Measurements from ENCODE around the gene NYNRIN.
"Not testable (repeated sequence)": the region's sequence is repeated elsewhere in the genome, so short reads cannot be mapped to it uniquely, and the experiment has no call there.

The NYNRIN gene

DNA sequence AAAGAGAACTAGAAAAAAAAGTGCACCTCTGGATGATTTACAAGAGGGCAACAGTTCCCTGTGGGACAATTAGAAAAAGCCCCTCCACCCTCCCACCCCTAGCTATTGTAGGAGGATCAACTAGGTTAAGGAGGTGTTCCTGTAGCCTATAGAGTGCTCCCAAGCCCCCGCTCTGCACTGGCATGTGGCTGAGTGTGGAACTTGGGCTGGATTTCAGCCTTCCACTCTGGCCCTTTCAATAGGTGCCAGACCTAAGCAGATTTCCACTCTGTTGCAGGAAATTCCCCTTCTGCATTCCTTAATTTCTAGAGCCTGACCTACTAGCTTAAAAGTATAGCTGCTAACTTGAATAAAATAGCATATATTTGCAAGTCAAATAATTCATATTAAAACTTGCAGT, 28.1 kb upstream of the NYNRIN start:
- DNase-seq = no peak

DNA sequence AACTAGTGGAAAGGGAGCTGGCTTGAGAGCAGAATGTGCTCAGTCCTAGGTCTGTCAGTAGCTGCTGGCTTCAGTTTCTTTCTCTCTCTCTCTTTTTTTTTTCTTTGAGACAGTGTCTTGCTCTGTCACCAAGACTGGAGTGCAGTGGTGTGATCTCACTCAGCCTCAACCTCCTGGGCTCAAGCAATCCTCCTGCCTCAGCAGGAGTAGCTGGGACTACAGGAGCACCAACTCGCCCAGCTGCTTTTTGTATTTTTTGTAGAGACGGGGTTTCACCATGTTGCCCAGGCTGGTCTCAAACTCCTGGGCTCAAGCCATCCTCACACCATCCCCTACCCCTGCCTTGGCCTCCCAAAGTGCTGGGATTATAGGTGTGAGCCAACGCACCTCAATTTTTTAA, 27.2 kb upstream of the NYNRIN start:
- DNase-seq = not testable (repeated sequence)

DNA sequence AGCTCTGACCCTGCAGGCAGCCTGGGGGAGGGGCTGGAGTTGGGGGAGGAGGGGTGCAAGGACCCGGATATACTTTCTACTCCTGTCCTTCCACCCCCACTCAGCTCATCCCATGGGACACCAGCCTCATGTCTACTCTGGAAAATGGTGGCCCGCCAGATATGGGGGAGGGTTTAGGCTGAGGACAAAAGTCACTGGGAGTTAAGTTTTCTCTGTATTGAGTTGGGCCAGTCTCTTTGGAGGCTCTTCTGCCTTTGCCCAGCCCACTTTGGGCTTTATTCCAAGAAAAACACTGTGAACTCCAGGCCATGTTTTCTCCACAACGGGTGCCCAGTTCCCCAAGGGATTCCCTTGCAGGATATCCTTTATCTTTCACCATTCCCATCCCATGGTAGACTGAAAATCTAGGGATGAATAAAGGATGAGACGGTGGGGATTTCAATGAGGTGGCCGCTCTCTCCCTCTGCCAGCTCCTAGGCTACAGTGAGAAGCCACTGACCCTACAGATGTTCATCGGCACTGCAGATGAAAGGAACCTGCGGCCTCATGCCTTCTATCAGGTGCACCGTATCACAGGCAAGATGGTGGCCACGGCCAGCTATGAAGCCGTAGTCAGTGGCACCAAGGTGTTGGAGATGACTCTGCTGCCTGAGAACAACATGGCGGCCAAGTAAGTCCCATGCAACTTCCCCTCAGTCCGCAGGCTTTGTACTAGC, 25.9 kb upstream of the NYNRIN start:
- DNase-seq = no peak

DNA sequence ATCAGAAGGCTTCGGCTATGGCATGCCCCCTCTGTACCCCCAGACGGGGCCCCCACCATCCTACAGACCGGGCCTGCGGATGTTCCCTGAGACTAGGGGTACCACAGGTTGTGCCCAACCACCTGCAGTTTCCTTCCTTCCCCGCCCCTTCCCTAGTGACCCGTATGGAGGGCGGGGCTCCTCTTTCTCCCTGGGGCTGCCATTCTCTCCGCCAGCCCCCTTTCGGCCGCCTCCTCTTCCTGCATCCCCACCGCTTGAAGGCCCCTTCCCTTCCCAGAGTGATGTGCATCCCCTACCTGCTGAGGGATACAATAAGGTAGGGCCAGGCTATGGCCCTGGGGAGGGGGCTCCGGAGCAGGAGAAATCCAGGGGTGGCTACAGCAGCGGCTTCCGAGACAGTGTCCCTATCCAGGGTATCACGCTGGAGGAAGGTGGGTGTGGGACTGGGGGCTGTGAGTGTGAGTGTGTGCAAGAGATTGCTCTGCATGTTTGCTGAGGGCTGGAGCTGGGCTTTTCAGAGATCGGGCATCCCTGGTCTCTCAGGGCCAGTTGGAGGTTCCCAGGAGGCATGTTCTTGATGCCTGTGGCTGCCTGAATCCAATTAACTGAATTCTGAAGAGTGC, 22.2 kb upstream of the NYNRIN start:
- DNase-seq = no peak

DNA sequence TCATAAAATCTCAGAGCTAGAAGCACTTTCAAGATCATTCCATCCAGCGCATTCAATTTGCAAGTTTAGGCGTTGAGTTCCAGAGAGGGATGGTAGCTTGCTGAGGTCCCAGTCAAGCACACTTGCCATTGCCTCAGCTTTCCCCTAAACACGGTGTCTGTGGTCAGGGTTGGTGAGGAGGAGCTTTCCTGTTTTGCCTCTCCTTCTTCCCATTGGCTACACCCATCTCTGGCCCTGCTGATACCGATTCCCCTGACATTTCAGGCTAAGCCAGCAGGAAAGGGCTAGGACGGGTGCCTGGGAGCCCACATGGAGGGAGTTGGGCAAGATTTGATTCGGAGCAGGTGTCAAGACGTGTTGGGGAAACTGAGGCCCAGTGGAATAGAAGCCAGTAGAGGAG, 21.7 kb upstream of the NYNRIN start:
- no peak for DNase-seq

DNA sequence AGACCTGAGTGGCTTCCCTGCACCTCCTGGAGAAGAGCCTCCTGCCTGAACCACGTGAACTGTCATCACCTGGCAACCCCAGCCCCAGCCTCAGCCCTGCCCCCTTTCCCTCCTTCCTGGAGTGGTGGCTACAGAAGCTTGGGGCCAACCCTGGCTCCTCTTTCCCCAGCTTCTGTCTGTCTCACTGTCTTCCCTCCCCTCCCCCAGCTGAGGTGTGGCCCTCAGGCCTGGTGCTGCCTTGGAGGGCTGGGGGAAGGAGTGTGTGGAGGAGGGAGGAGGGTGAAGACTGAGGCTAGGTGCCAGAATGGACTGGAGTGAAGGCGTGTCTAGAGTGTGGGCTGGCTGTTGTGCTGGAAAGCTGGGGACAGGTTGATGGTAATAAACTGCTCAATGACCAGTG, 21.1 kb upstream of the NYNRIN start:
- no peak for DNase-seq

DNA sequence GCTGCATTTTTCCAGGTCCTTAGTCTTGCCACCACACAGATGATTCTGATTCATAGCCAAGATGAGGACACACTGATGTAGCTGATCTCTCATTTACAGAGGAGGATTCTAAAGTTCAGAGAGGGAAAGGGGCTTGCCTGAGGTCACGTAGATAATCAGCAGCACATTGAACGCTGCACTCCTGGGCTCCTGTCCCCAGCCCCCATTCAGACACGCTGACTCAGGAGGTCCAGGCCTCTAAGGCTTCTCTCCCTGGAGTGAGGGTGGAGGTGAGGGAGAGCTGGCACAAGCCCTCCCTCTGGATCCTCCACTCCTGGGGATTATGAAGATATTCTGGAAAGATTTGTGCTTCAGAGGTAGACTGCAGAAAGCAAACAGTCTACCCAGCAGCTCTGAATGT, 20.5 kb upstream of the NYNRIN start:
- no peak for DNase-seq

DNA sequence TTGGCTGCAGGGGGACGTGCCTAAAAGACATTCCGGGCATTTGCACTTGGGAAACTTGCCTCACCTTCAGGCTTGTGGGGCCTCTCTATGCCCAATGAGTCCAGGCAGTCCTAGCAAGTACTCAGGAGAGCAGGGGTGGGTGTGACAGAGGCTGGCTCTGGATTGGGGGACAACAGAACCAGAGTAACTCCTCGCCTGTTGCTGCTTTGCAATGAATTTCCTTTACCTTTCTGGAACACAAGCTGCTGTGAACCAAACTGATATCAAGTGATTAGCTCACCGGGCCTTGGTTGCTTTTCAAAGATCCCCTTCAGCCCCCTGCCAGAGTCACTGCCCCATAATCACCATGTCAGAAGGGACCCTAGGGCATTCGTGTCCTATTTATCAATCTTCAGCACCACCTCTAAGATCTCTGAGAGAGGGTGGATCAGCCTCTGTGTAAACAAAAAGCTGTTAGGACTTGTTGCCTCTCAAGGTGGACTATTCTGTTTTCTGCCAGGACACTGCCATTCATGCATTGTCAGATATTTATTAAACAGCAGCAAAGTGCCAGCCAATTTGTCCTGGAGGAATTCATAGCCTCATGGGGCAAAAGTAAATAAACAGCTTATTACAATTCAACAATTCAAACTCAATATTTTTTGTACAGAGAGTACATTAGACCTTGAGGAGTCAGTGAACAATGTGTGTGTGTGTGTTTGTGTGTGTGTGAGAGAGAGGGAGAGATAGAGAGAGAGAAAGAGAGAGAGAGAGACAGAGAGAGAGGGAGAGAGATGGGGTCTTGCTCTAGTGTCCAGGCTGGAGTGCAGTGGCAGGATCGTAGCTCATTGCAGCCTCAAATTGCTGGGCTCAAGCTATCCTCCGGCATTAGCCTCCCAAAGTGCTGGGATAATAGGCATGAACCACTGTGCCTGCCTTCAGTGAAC, 19.6 kb upstream of the NYNRIN start:
- no peak for DNase-seq

DNA sequence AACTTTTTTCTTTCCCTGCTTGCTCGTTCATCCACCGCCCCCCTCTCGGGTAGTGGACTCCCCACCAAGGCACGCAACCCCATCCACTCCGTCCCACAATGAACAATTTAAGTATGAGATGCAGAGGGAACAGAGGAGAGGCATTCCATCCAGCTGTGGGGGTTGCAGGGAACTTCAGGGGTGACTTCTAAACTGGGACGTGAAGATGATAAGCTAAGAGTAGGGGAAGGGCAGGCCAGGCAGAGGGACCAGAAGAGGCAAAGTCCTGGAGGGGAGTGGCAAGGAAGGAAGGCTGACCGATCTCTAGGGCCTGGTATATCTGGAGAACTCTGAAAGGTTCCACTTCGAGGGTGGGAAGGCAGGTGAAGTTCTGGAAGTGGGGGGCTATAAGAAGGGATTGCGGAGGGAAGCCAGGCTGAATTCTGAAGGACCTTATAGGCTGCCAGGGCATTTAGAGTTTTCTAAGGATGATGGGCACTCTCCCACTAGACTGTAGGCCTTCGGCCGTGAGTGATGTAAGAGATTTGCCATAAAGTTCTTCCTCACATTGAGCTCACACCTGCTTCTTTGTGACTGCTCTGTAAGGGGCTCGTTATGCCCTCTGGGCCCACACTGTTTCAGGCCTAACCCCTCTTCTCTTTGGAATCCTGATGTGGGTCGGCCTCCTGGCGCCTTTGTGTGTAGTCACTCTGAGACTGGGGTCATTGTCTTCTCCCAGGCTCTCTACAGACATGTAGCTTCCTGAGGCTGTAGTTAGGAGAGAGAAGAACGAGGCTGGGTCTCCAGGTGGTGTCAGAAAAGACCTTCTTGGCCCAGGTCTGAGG, 18.7 kb upstream of the NYNRIN start:
- DNase-seq = no peak

DNA sequence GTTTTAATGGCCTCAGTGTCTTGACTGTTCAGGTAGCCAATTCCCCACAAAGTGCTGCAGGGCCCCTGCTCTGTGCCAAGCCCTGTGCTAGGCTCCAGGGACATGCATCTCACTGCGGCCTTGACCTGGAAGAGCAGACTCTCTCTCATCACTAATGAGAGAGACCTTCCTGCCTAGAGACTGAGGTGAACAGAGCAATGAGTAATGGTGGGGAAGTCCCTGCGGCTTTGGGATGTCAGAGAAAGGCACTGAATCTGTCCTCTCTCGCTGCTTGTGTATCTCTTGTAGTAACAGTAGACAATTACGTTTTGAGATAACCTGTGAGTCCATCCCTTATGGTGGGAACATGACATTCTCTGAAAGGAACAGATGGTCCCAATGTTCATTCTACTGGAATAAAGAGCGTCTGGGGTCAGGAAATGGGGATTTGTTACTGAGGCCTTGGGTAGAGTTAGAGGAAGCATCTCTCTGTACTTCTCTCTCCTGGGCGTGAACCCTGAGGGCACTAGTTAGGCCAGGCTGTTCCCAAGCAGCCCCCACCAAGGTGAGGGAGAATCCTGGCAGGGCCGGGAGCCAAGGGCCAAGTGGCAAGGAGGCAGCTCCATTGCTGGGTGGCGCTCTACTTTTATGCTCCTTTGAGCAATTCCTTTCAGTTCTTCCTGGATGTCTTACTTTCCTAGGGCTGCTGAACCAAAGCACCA, 17.3 kb upstream of the NYNRIN start:
- no peak for DNase-seq

DNA sequence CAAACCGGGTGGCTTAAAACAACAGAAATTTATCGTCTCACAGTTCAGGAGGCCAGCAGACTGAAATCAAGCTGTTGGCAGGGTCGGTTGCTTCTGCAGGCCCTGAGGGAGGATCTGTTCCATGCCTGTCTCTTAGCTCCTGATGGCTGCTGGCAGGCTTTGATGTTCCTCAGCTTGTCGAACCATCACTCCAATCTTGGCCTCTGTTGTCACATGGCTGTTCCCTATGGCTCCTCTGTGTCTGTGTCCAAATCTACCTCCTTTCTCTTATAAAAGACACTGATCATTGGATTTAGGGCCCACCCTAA, 16.8 kb upstream of the NYNRIN start:
- no peak for DNase-seq

DNA sequence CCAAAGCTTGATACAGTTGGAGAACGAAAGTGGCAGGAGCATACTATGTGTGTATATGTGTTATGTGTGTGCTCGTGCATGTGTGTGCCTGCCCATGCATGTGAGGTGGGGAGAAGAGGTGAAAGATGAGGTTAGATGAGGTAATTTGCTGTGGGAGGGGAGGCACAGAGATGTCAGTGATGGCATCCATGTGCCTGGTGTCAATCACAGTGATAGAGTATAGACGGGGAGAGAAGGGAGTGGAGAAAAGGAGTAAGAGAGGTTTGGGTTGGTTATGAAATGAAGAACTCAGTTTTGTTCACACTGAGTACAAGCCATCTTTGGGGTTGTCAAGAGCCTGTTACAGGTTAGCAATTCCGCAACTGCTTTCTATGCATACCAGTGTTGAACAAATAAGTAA, 14.6 kb upstream of the NYNRIN start:
- DNase-seq = no peak

DNA sequence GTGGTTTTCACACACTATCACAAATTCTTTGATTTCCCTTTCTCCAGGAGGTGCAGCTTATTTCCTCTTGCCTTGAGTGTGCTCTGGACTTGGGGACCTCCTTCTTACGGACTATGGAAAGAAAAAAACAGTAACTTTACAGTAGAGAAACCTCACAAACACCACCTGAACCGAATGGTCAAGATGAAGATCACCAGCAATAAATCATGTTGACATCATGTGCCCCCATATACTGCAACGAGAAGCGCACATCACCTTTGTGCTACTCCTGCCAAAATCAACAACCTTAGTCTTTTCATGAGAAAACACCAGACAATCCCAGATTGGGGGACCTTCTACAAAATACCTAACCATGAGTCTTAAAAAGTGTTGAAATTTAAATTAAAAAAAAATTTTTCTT, 13.3 kb upstream of the NYNRIN start:
- no peak for DNase-seq

DNA sequence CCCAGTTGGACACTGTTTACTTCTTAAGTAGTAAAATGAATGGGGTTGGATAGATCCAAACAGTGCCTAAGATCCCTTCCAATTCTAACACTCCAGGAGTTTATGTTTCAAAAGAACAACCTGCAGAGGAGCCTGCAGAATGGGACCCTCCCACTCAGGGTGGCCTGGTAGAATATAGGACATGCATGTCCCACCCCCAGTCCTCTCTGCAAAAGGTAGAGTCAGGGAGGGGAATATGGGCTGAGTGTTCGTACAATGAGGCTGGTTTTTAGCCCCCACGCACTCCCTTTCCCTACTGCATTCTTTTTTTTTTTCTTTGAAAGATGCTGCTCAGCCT, 11.8 kb upstream of the NYNRIN start:
- no peak for DNase-seq

DNA sequence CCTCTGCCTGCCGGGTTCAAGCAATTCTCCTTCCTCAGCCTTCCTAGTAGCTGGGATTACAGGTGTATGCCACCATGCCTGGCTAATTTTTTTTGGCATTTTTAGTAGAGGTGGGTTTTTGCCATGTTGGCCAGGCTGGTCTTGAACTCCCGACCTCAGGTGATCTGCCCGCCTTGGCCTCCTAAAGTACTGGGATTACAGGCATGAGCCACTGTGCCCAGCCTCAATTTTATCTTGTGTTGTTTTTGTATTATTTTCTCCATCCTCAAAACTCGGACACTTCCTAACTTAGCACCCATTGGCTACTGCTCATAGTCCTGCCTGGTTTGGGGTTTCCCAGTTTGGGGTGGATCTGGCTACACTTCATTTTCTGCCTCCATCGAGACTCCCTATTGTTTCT, 11.2 kb upstream of the NYNRIN start:
- not testable (repeated sequence) for DNase-seq

DNA sequence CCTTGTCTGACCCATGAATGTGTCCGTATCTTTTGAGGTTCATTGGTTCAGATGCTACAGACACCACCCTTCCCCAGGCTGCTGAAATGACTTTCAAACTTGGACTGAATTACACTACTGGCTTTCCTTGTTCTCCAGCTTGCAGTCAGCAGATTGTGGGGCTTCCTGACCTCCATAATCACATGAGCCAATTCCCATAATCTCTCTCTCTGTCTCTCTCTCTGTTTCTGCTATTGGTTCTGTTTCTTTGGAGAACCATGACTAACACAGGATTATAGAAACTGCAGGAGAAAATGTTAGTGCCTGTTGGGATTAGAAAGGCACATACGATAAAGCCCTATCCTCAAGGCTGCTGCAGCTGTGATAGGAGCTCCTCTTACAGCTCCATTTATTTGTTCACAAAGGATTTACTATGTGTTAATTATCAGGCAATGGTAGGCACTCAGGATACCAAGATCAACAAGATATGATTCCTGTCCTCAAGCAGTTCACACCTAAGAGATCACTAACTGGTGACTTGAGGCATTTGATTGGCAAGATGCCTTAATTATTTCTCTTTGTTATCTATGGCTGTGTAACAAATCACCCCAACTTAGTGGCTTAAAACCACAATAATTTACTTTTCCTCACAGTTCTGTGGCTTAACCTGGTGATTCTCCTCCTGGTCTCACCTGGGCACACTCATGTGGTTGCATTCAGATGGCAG, 10.2 kb upstream of the NYNRIN start:
- no peak for DNase-seq

DNA sequence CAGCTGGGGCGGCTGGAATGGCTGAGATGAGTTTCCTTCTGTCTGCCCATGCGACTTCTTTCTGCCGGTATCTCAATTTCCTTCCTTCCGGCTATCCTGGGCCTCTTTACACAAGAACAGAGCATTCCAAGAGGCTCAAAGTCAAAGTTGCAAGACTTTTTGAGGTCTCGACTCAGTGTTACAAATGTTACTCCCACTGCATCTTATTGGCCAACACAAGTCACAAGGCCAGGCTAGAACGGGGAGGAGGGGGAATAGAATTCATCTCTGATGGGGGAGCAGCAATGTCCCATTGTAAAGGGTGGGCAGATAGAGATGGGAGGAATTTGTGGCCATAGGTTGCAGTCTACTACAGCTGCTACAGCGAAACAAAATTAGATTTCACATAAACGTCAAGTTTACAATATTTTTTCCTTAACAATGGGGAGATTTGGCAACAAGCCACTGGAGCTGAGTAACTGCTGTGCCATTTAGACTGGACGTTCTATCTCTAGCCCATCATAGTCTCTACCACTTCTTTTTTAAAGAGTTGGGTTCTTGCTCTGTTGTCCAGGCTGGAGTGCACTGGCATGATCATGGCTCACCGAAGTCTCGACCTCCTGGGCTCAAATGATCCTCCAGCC, 9.5 kb upstream of the NYNRIN start:
- DNase-seq = no peak

DNA sequence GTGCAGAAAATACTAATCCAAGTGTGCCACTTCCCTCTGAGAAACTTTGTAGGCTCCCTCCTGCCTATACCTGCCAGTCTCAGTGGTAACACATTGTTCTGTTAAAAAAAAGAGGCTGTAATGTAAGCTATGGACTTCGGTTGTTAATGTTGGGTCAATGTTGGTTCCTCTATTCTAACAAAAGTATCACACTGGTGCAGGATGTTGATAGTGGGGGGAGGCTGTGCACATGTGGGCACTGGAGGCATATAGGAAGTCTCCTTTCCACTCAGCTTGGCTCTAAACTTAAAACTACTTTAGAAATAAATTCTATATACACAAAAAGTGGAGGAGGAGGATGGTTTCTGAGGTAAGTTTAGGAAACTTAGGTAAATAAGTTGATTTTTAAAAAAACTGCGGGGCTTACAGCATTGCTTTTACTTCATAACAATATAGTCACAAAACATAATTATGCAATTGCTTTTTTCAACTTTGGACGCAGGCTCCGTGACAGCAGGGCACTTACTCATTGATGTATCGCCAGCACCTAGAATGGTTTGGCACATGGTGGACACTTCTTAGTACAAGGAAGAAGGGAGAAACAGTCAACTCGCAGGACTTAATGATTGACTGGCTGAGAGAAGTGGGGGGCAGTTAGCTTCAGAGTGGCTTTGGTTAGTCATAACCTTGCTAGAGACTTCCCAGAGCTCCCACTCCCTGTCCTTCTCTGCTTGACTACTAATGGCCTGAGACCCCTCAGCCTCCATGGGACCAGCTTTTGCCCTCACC, 7.9 kb upstream of the NYNRIN start:
- no peak for DNase-seq

DNA sequence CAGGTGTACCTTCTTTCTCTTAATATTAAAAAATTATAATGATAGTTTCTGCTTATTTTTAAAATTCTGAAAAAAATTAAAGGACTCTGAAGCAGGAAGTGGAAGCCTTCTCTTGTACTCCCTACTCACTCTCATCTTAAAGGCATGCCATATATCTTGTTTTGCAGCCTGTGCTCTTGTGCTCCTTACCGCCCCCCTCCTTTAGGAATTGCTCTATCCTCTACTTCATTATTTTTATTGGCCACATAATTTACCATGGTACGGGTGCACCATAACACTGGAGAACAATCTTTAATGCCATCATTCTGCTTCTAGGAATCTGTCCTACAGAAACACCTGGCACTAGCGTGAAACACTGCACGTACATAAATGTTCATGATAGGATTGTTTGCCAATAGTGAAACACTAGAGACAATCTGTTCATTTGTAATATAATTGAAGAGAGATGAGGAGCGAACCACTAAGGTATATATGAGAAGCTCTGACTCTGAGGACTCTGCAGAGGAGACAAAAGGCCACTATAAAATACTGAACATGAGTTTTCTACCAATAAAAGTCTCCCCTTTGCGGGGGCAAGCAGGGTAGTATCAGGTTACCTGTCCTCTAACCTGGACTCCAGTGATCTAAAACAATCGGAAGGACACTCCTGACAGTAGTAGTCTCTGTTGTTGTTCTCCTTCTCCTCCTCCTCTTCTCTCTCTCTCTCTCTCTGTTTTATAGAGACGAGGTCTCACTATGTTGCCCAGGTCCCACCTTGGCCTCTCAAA, 6.3 kb upstream of the NYNRIN start:
- DNase-seq = no peak

DNA sequence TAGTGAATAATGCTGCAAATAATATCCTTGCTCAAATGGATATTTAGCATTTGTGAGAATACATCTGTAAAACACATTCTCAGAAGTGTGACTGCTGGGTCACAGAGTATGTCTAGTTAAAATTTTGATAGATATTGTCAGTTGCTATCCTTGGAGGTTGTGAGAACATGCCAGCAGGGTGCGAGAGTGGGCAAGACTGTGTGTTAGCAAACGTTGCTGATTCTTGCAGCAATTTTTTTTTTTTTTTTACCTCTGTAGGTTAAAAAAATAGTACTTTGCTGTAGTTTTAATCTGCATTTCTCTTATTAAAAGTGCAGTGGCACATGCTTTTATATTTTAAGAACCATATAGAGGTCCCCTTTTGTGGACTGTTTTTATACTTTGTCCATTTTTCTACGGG, 4.5 kb upstream of the NYNRIN start:
- DNase-seq = no peak

All from activated CD4-positive, alpha-beta T cell treated with anti-CD3 and anti-CD28 coated beads, Interleukin-2, amount 50 U/mL, for 1 hour (primary cell).